GM12873 (cell line): ENCODE measurements around the gene ABCC9.

Experiments used
- TF ChIP-seq, protein P1 (sequence below): IDR thresholded peaks from 2 replicates; pipeline ENCODE4 v1.5.1; 2012; ENCODE audit warnings: low read depth, mild to moderate bottlenecking, moderate library complexity, low read length, control low read depth; ENCODE audit not compliant: insufficient read depth; ENCODE audit errors: missing control alignments

ABCC9 gene

GRCh38 chr12:21940549-21941505 is at the start of gene ABCC9:
Gene ABCC9 (minus strand): TSS chr12:21941426. CDS start chr12:21936674, 4,752 bp downstream.
- TF ChIP-seq, protein P1, sequence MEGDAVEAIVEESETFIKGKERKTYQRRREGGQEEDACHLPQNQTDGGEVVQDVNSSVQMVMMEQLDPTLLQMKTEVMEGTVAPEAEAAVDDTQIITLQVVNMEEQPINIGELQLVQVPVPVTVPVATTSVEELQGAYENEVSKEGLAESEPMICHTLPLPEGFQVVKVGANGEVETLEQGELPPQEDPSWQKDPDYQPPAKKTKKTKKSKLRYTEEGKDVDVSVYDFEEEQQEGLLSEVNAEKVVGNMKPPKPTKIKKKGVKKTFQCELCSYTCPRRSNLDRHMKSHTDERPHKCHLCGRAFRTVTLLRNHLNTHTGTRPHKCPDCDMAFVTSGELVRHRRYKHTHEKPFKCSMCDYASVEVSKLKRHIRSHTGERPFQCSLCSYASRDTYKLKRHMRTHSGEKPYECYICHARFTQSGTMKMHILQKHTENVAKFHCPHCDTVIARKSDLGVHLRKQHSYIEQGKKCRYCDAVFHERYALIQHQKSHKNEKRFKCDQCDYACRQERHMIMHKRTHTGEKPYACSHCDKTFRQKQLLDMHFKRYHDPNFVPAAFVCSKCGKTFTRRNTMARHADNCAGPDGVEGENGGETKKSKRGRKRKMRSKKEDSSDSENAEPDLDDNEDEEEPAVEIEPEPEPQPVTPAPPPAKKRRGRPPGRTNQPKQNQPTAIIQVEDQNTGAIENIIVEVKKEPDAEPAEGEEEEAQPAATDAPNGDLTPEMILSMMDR = no peak

DNA sequence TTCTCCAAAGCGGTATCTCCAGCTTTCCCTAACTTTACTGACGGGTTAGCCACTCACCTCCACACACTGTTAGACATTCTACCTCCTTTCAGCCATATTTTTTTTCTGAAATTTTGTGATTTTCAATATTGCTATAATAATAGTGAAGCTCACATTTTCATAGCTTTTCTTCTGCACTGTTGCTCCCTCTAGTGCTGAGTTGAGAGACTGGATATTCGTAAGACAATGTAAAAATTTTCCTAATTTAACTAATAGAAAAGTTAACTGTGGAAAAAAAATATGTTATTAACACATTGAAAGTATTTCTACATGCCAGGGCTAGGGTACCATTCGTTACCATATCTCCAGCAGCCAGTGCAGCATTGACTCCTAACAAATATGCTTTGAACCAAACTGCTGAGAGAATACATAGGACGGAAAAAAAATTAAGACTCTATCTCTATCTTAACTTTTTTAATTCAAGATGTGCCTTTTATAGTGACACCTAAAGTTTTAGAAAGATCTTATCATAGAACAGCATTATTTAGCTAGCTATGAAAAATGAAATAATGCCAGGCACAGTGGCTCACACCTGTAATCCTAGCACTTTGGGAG is 48.7 kb upstream of the ABCC9 start:
- TF ChIP-seq, protein P1 = no peak

DNA sequence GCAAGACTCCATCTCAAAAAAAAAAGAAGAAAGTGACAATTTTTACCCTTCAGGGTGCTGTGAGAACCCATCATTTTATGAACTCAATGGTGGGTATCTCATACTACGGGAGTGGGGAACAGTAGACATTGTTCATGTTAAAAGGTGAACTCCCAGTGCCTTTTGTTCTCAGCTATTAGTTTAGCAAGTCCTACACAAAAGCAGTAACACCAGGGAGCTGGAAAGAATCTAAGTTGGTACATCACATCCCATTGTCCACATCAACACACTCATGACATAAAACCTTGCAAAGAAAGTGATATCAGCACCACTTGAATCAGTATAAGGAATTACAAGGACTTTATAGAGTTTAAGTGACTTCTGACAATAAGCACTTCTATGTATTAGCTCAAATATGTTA is 47.4 kb upstream of the ABCC9 start:
- TF ChIP-seq, protein P1 = no peak

GRCh38 chr12:21987755-21988154 is 46.5 kb upstream of the ABCC9 start:
- TF ChIP-seq, protein P1 = no peak

DNA sequence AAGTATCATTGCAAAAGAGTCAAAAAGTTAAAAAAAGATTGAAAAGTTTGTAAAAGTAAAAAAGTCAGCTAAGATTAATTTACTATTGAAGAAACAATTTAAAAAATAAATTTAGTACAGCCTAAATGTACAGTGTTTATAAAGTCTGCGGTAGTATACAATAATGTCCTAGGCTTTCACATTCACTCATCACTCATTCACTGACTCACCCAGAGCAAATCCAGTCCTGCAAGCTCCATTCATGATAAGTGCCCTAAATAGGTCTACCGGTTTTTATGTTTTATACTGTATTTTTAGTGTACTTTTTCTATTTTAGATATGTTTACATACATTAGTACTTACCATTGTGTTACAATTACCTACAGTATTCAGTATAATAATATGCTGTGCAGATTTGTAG is 43.9 kb upstream of the ABCC9 start:
- TF ChIP-seq, protein P1 = no peak

DNA sequence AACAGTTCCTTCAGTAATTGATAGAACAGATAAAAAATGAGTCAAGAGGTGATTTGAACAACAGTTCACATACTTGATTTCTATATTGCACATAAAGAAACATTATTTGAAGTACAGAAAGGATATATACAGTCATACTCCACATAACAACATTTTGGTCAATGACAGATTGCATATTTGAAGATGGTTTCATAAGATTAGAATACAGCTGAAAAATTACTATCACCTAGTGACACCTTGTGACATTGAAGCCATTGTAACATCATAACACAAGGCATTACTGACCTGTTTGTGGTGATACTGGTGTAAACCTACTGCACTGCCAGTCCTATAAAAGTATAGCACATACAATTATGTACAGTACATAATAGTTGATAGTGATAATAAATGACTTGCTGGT is 43.1 kb upstream of the ABCC9 start:
- TF ChIP-seq, protein P1 = no peak

DNA sequence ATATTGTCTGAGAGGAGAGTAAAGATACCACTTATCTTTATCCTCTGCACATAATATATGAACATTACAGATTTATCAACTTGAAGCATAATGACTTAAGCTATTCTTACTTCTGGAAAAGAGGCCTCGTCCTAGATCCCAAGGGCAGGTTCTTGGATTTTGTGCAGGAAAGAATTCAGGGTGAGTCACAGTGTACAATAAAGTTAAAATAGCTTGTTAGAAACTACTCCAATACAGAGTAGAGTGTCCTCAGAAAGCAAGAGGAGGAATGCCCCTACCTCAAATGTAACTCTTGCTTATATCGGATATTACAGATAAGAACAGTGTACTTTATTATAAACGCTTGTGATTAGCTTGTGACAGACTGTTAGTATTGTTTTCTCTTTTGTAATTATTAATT is 41.9 kb upstream of the ABCC9 start:
- TF ChIP-seq, protein P1 = no peak
